HG03108 (cell line): ENCODE measurements around the gene ICOS.

Experiments used
- ATAC-seq: cut with Tn5 transposase; IDR thresholded peaks from one replicate; pipeline ENCODE4 v1.9.1; 2021; ENCODE audit warnings: moderate library complexity; ENCODE audit not compliant: unreplicated experiment

Gene ICOS

GRCh38 chr2:204005940-204006721, 69.6 kb downstream of the ICOS start:
- no peak for ATAC-seq

- no peak for ATAC-seq
Observed at GRCh38 chr2:204008352-204008751, 71.8 kb downstream of the ICOS start.

GRCh38 chr2:204010628-204011560, 74.3 kb downstream of the ICOS start:
- ATAC-seq: no peak
